GM18499 (cell line): ENCODE results near the gene KLHDC4.
"Not testable (repeated sequence)": the region's sequence is repeated elsewhere in the genome, so short reads cannot be mapped to it uniquely, and the experiment has no call there.

Source experiments
- ATAC-seq: cut with Tn5 transposase; IDR thresholded peaks from one replicate; pipeline ENCODE4 v1.9.1; 2021; ENCODE audit warnings: moderate number of reproducible peaks; ENCODE audit not compliant: insufficient read depth, unreplicated experiment

Gene KLHDC4

DNA sequence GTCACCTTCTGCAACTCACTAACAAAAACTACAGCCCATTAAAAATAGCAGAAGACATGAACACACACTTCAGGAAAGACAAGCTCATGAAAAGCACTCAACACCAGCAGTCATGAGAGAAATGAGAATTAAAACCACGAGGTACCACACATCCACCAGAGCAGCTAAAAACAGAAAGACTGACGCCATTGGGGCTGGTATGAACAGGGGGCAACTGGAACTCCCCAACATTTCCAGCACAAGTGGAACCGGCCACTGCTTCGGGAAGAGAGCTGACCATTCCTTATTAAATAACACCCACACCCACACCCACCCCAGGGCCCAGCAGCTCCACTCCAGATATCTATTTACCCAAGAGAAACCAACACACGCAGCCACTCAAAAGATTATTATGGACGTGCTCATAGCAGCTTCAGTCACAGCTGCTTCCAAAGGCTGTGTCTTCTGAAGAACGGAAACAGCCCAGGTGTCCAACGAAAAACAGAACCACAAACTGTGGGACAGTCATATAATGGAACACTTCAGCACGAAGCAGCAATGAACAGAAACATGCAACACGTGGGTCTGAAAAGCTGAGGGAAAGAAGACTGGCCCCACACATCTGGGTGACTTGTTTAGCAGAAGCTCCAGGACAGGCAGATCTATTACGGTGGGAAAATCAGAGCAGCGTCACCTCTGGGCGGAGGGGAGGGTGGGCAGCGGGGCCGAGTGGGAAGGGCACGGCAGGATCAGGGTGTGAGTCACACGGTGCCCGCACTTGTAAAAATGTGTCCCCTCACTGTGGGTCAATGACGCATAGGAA lies 41.1 kb downstream of the KLHDC4 start:
- no peak for ATAC-seq

DNA sequence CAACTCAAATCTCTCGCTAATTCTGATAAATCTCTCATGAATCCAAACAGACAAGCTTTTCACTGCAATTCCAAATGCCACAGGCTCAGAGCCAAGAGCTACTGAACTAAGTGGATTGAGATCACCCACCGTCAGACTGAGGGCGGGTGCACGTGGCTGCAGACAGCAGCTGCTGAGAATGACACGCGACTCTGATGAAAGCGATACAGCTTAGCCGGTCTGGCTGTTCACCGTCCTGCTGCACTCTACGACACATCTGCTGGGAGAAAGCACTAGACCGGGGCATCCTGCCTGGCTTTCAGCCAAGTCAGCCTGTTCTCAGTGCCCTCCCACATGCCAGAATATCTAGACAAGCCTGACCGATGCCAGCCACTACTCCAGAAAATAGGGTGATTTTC lies 42.6 kb downstream of the KLHDC4 start:
- ATAC-seq: no peak

DNA sequence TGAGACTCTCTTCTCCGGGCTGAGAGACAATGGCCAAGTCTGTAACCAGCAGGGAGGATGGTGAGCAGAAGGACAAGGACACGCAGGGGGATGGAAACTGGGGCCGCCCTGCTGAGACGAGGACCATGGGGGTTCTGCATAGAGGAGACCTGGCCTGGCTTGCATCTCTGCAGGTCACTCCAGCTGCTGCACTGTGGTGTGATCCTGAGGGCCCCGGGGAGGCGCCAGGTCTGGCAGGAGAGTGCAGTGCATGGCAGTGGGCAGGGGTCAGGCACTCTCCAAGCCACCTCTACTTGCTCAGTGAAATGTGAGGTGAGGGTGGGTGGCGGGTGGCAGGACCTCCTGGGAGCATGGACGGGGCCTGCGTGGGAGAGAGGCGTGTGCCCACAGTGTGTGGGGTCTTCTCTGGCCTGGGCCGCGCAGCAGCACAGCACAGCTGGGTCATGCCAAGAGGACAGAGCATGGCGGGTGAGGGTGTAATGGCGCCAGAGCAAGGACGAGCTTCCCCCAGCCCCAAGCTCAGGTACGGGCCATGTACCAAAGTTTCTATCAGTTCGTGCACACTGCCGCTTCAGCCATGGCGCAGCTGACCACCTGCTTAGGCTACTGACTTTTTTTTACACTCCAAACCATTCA lies 43.1 kb downstream of the KLHDC4 start:
- no peak for ATAC-seq

DNA sequence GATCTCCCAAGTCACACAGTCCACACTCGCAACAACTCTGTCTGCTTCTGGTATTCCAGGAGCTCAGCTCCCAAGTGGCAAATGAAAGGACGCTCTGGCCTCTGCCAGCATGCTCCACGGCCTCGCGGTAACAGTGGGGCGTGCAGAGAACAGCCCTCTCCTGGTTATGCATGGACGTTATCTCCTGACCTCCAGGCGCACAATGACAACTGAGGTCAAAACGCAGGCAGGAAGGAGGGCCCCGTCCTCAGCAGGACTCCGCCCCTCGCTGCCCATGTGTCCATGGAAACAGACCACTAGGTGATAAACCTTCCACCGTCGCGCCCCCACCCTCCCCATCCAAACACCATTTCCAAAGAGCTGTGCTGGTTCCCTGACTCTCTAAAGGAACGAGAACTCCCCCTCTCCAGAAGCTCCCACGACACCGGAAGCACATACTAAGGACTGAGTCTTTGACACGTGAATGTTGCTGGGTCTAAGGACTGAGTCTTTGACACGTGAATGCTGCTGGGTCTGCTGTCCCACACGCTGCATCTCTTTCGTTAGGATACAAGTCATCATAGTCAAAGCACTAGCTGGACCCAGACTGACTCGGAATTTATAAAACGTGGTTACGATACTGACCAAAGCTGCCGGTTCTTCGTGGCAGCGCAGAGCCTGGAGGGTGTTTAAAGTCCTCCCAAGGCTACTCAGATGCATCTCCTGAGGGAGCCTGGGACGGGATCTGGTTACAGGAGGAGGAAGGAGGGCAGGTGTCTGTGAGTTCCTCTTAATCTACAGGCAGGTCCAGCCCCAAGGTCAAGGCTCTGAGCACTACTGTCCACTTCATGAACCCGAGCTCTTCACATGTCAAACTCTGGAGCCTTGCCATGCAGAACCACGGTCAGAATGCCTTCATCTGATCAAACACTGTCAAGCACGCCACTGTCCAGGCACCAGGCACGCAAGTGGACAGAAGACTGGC lies 43.9 kb downstream of the KLHDC4 start:
- no peak for ATAC-seq

DNA sequence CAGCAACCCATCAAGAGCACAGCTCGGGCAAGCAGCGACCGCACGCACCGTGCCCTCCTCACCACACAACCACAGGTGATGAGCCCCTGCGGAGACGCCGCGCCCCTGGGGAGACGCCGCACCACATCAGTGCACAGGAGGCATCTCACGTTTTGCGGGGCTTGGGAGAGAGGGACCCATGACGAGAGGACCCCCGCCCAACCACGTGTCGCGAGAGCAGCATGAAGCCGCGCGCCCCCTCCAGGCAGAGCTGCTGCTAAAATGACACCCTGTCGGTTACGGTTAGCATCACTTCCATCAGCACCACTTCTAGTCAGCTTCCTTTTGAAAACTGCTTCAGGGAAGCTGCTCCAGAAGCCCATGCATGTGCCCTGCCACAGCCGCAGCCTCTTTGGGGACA lies 45.3 kb downstream of the KLHDC4 start:
- no peak for ATAC-seq

DNA sequence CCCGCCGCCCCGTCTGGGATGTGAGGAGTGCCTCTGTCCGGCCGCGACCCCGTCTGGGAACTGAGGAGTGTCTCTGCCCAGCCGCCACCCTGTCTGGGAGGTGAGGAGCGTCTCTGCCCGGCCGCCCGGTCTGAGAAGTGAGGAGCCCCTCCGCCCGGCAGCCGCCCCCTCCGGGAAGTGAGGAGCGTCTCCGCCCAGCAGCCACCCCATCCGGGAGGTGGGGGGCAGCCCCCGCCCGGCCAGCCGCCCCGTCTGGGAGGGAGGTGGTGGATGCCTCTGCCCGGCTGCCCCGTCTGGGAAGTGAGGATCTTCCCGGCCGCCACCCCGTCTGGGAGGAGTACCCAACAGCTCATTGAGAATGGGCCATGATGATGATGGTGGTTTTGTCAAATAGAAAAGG lies 47.0 kb downstream of the KLHDC4 start:
- ATAC-seq: not testable (repeated sequence)

DNA sequence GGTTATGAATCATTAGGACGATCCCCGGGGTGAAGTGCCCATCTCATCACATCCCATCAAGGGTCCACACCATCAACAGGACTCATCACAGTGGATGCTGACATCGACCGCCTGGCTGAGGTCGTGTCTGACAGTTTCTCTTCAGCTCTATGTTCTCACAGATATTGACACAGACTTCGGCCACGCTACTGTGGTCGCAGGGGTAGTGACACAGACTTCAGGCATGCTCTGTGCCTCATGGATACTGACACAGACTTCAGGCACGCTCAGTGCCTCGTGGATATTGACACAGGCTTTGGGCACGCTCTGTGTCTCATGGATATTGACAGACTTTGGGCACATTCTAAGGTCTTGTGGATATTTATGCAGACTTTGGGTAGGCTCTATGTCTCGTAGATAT lies 50.1 kb downstream of the KLHDC4 start:
- no peak for ATAC-seq

DNA sequence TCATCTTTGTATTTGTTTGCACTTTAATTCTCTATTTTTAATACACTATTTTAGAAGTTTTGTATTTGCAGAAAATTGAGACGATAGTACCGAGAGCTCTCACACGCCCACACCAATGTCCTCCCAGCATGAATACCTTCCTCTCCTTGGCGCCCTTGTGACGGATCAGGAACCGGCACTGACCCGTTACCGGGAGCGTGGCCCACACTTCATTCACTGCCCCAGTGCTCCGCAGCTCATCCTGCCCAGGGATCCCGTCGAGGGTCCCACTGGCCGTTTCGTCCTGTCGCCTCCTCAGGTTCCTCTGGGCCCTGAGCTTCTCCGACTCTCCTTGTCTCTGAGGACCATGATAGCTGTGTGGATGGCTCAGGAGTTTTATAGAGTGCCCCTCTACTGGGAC lies 50.6 kb downstream of the KLHDC4 start:
- no peak for ATAC-seq

DNA sequence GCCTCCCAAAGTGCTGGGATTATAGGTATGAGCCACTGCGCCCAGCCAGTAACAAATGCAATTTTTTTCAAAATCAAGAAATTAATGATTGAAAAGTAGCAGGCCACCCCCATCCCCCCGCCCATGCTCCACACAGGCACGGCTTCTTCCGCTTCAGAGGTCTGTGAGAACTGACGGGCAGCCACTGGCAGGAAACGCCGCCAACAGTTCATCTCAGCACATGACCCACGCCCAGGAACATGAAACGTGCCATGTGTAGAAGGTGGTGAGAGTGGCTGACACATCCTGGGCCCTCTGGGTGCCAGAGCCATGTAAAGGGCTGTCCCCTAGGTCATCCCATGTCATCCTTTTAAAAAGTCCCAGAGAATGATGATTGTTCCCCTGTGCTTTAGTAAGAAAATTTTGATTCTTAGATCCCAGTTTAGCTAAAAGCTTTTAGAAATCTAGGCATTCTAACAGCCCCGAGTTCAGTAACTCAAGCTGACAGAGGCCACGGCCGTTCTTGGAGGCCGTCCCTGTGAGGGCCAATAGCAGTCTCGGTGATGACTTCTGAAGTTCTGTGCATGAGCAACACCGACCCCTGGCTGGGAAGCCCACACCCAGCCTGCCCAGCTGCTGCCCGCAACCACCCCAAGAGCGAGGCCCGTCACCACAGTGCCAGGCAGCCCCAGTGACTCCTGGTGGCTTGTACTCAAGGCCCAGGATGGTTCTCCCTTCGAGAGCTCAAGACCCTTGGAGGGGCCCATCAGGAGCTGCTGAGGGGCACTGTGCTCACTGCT lies 52.1 kb downstream of the KLHDC4 start:
- no peak for ATAC-seq

DNA sequence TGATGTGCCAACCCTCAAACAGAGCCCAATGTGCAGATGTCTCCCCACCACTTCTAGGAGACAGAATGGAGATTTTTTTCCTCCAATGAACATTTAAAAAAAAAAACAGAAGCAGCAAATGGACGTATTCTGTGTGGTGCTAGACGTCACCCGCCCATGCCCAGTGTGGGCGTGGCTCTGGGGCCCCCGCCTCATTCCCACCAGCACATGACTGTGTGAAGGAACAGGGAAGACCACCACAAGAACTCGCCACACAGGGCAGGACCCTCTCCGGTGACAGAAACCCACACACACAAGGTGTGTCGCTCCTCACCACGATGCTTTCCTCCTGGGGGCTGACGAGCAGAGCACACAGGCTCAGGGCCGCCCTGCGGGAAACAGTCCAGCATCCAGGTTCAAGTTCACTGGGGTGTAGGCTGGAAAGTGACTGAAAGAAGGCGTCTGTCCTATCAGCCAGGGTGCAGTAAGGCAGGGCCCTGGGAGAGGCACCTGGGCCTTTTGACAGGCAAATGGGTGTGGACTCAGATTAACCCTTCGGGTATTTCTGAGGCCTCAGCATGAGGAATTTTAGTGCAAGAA lies 53.5 kb downstream of the KLHDC4 start:
- ATAC-seq: no peak

DNA sequence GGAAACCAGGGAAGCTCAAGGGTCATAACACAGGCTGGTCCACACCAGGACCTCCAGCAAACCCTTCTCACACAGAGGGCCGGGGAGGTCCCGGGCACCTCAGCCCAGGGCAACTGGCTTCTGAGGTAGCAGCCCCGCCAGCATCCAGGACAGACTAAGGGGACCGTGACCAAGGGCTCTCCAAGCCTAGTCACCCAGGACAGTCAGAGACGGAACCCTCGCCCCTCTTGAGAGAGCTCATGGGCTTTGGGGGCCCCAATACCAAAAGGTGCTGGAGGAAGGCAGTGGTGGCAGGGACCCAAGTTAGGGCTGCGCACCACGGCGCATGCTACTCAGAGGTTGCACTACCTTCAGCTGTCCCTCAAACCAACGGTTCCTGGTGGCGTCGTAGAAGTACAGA lies 54.9 kb downstream of the KLHDC4 start:
- no peak for ATAC-seq

DNA sequence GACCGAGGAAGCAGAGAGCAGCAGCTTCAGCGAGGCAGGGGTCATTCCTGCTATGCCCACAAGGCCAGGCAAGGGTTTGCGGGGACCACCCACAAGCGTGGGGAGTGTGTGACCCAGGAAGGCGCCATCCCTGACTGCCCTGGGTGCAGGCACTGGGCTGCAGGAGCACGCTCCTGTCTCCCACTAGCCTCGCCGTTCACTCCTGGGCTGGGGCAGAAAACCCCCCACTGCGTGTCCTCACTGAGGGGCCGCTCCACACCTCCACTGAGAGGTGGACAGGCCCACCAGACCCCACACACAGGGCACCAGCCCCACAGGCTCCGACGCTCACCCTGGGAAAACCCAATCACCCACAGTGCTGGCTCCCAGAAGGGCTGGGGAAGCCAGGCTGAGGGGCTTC lies 56.1 kb downstream of the KLHDC4 start:
- no peak for ATAC-seq

DNA sequence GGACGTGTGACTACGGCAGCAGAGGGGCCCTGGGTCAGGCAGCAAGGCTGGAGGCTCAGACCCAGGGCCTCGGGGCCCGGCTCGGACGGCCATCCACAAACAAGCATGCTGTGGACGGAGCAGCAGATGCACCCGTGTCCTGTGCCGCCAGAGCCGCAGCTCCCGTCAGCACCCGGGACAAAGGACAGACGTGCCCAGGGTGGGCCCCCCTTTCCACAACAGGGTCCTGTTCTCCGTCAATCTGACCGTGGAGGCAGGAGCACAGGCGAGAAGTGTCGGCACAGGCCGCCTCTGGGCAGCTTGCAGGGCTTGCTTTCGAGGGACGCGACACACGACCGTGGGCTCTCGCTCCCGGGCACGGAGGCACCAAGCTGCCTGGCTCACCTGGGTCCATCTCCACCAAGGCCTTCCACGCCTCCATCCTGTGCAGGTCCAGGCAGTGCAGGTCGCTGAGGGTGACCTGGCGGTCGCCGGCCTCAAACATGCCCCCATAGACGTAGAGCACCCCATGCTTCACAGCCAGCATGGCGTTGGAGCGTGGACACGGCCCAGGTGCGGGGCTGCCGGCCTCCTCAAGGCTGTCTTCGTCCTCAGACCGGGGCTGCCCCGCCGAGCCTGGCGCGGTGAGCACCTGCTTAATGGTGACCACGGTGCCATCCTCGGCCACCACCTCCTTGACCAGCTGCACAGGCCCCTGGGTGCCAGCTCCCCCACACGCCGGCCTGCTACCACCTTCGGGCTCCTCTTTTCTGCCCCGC lies 56.7 kb downstream of the KLHDC4 start:
- ATAC-seq: no peak

DNA sequence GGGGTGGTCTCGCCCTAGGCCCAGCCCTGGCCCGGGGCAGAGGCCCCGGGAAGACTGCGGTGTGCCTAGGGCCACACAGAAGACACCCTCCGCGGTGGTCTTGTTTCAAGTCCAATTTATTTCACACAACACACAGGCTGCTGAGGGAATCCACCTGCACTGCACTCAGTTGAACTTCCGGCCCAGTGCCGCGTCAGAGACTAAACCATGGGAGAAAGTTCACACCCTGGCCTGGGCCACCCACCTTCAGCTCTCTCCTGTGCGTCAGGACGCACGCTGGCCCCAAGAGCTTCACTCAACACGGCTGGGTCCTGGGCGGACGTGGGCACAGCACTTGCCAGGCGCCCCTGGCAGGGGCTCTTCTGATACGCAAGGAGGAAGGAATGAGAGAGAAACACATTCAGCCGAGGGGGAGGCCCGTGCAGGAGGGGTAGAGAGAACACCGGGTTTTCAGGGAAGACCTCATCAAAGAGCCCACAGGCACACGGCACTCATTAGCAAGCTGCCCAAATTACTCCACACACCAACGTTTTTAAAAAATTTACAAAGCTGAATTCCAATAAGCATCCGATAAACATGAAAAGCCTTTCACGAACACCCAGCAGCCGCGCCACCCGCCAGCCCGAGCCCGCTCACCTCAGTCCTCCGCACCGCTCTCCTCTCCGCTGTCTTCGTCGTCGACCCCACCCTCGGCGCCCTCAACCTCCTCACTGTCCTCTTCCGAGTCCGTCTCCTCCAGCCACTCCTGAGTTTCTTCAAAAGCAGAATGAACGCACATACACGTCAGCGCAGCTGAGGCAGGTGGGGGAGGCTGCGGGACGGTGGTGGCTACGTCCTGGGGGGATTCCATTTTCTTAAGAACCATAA lies 57.8 kb downstream of the KLHDC4 start:
- ATAC-seq: no peak

DNA sequence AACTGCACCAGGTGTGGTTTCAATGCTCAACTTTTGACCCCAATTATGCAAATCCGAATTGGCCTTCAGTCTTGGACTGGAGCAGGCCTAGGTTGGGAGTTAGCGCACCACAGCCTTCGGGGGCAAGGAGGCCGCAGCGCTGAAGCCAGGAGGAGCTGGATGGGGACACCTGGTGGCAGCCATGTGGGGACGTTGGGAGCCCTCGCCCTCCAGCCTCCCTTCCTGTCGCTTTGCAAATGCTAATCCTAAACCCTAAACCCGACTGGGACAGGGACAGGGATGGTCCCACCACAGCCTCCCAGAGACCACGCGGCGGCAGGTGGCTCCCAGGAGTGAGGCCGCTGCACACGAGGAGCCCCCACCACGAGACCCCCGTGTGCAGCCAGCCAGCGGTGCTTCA lies 58.7 kb downstream of the KLHDC4 start:
- no peak for ATAC-seq

DNA sequence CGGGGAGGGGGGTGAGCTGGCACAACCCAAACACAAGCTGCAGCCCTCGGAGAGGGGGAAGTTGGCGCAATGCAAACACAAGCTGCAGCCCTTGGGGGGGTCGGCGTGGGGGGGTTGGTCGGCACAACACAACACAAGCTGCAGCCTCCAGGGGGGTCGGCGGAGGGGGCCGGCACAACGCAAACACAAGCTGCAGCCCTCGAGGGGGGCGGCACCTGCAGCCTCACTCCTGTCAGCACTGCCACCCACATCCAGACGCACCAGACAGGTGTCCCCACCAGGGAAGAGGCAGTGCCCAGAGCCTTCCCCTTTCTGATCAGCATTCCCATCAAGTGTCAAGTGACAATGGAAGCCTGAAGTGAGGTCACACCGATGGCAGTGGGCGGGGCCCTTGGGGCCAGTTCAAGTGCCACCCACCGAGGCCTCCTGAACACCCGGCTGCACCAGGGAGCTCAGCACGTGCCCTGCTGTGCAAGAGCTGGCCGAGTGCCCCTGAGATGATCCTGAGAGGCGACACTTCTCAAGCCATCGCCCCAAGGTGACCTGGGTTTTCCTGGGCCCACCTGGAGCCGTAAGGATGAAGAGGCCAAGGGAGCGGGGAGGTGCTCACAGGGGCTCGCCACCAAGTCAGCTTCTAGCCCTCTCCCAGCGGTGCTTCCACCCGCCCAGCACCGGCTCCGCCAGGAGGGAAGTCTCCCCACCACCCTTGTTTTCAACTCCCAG lies 59.3 kb downstream of the KLHDC4 start:
- ATAC-seq: no peak

DNA sequence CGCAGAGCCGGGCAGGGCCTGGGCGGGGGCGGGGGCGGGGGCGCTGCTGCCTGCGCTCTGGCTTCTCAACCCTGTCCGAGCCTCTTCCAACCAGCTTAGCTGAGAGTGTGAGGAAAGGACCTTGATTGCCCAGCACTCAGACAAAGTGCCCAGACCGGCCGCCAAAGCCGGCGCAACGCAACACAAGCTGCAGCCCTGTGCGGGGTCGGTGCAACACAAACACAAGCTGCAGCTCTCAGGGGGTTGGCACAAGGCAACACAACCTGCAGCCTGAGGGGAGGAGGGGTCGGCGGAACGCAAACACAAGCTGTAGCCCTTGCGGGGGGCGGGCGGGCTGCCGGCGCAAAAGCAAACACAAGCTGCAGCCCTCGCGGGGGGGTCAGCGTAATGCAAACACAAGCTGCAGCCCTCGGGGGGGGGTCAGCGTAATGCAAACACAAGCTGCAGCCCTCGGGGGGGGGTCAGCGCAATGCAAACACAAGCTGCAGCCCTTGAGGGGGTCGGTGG lies 60.0 kb downstream of the KLHDC4 start:
- no peak for ATAC-seq
